CD4-positive, alpha-beta T cell (primary cell): ENCODE measurements around the gene OR8G1. TPM values are rescaled to one million over a fixed set of nuclear protein-coding genes. Genes with fewer than 3 reads are reported as not detected.
A peak's percentile ranks its signal among the peaks of the same experiment; 100 is the strongest.

Experiments
- ATAC-seq: fragments of 200-7000 bp; cut with Tn5 transposase; one replicate; pipeline ENCODE4 v1.10.0; 2022; ENCODE audit warnings: mild to moderate bottlenecking; ENCODE audit not compliant: poor library complexity
- CTCF ChIA-PET: fragments of 350-600 bp; sonication (Branson Sonifier 250); formaldehyde crosslinking; loops from one replicate; lab custom pipeline; 2021; ENCODE audit warnings: antibody characterized with exemption, inconsistent platforms; lab: Charles Lee
- POLR2A ChIA-PET: fragments of 350-600 bp; sonication (Branson Sonifier 250); formaldehyde crosslinking; loops from one replicate; lab custom pipeline; 2021; ENCODE audit warnings: antibody characterized with exemption, inconsistent platforms; lab: Charles Lee
- DNase-seq, 14 experiments: peaks; one replicate each; pipeline ENCODE4 v3.0.0-alpha.2; 2013 to 2020; ENCODE audit warnings: mixed read lengths in 2 of 14
- H3K27ac ChIP-seq, 2 donors: one replicate each; pipeline versions ENCODE4 v1.5.1 to v1.7.0; 2013; ENCODE audit warnings: low read length in 2 of 2, low read depth in 1 of 2, mild to moderate bottlenecking in 1 of 2
- H3K27me3 ChIP-seq, 2 experiments: 1 replicate in 1 of 2; 2 replicates in 1 of 2; pipeline versions ENCODE4 v1.6.1 to v1.7.0; 2013; ENCODE audit warnings: low read length in 2 of 2, control low read depth in 1 of 2, mild to moderate bottlenecking in 1 of 2, moderate library complexity in 1 of 2; ENCODE audit not compliant: insufficient read depth in 2 of 2, control insufficient read depth in 1 of 2
- H3K36me3 ChIP-seq: one replicate; pipeline ENCODE4 v1.6.1; 2013; ENCODE audit warnings: low read length, control low read depth; ENCODE audit not compliant: insufficient read depth
- H3K4me1 ChIP-seq: one replicate; pipeline ENCODE4 v1.6.1; 2013; ENCODE audit warnings: low read length, control low read depth; ENCODE audit not compliant: insufficient read depth
- H3K4me3 ChIP-seq: one replicate; pipeline ENCODE4 v1.5.1; 2013; ENCODE audit warnings: mild to moderate bottlenecking, low read length, moderate library complexity
- H3K9me3 ChIP-seq, 2 experiments: 1 replicate in 1 of 2; 2 replicates in 1 of 2; pipeline versions ENCODE4 v1.6.1 to v1.7.0; 2013; ENCODE audit warnings: low read length in 2 of 2, mild to moderate bottlenecking in 2 of 2, control low read depth in 1 of 2, moderate library complexity in 1 of 2; ENCODE audit not compliant: control insufficient read depth in 1 of 2, insufficient read depth in 1 of 2
- H3K27ac Mint-ChIP-seq: one replicate; pipeline ENCODE4 v1.8.0; 2020; ENCODE audit warnings: mixed read lengths
- H3K27me3 Mint-ChIP-seq: one replicate; pipeline ENCODE4 v1.8.0; 2021; ENCODE audit warnings: mixed read lengths
- H3K36me3 Mint-ChIP-seq: one replicate; pipeline ENCODE4 v1.8.0; 2021; ENCODE audit warnings: low read depth, mixed read lengths
- H3K4me1 Mint-ChIP-seq: one replicate; pipeline ENCODE4 v1.8.0; 2021; ENCODE audit warnings: low read depth, mixed read lengths
- H3K4me3 Mint-ChIP-seq: one replicate; pipeline ENCODE4 v1.8.0; 2020; ENCODE audit warnings: mild to moderate bottlenecking, mixed read lengths
- H3K9me3 Mint-ChIP-seq: one replicate; pipeline ENCODE4 v1.8.0; 2020; ENCODE audit warnings: mixed read lengths
- CTCF ChIP-seq: fragments of 200-600 bp; IDR thresholded peaks from one replicate; pipeline ENCODE4 v1.8.0; 2022; ENCODE audit warnings: antibody characterized with exemption, mild to moderate bottlenecking
- intact Hi-C, 2 experiments: fragments of 100-400 bp; cut with DNase I in 1 of 2; cut with micrococcal nuclease in 1 of 2; formaldehyde crosslinking; loops; one replicate each; pipeline versions ENCODE4 v1.15.1 to v1.9.0; 2023 to 2025; cut with DNase I, micrococcal nuclease
- total RNA-seq, 174 experiments: library from RNA in 2 of 174; stranded (reverse) in 2 of 174; gene quantifications; one replicate each; pipeline ENCODE4 v1.2.3 and lab custom pipeline; 2021 to 2026

The OR8G1 gene
- total RNA-seq, 2 experiments from 2014 or later, result not detected

- Histone ChIP-seq H3K9me3 (no peaks in the 10 kb centered on the region), H3K27ac (no peak overlapping the region), H3K27me3 (no peaks in the 10 kb centered on the region), H3K36me3 (no peaks in the 10 kb centered on the region), H3K4me3 (no peak overlapping the region), H3K4me1 (no peaks in the 10 kb centered on the region)
- ATAC-seq (peak; percentile 39), DNase-seq (peak in 9 of 14 experiments; percentile 8 to 65 (median 28))
- ChIA-PET CTCF (interaction anchor here (1.0 to 2.0 kb wide), 2 partner anchors 8 to 123 kb away, joined by 3 to 8 read pairs; no protein-coding TSS in a partner anchor), POLR2A (no interaction called here)
- intact Hi-C loops, result loop anchor here (1.0 to 2.0 kb wide), 2 partner anchors 122 to 124 kb away; no protein-coding TSS in a partner anchor
- no peaks in the 10 kb centered on the region for H3K4me1 Mint-ChIP-seq
- H3K27me3 Mint-ChIP-seq, result peaks cover 30% of the 10 kb centered on the region
- TF ChIP-seq CTCF, result peak; percentile 65
- no peaks in the 10 kb centered on the region for H3K9me3 Mint-ChIP-seq
- no peak overlapping the region for H3K4me3 Mint-ChIP-seq
- H3K27ac Mint-ChIP-seq, result no peak overlapping the region
- H3K36me3 Mint-ChIP-seq, result no peaks in the 10 kb centered on the region
Measured at GRCh38 chr11:124195189-124195734, 45.6 kb upstream of the OR8G1 start.

GRCh38 chr11:124197999-124198398 lies 42.9 kb upstream of the OR8G1 start:
- POLR2A ChIA-PET, result no interaction called here
- Mint-ChIP-seq H3K4me1 (no peaks in the 10 kb centered on the region), H3K27me3 (peaks cover 22% of the 10 kb centered on the region), H3K27ac (no peak overlapping the region), H3K9me3 (no peaks in the 10 kb centered on the region), H3K4me3 (no peak overlapping the region), H3K36me3 (no peaks in the 10 kb centered on the region)
- H3K4me1 ChIP-seq, result no peaks in the 10 kb centered on the region
- CTCF ChIA-PET, result no interaction called here
- H3K27ac ChIP-seq, result no peak overlapping the region
- DNase-seq (no peak), ATAC-seq (no peak)
- no peaks in the 10 kb centered on the region for H3K36me3 ChIP-seq
- no peak for TF ChIP-seq CTCF
- intact Hi-C loops, result no loop called here
- no peaks in the 10 kb centered on the region for H3K27me3 ChIP-seq
- no peak overlapping the region for H3K4me3 ChIP-seq
- no peaks in the 10 kb centered on the region for H3K9me3 ChIP-seq

GRCh38 chr11:124198897-124199296 lies 42.0 kb upstream of the OR8G1 start:
- Histone ChIP-seq H3K9me3 (no peaks in the 10 kb centered on the region), H3K36me3 (no peaks in the 10 kb centered on the region), H3K4me3 (no peak overlapping the region), H3K27me3 (no peaks in the 10 kb centered on the region), H3K27ac (no peak overlapping the region), H3K4me1 (no peaks in the 10 kb centered on the region)
- ATAC-seq (no peak), DNase-seq (no peak)
- TF ChIP-seq CTCF, result no peak
- Mint-ChIP-seq H3K36me3 (no peaks in the 10 kb centered on the region), H3K27me3 (peaks cover 22% of the 10 kb centered on the region), H3K27ac (no peak overlapping the region), H3K9me3 (no peaks in the 10 kb centered on the region), H3K4me1 (no peaks in the 10 kb centered on the region), H3K4me3 (no peak overlapping the region)
- ChIA-PET CTCF (no interaction called here), POLR2A (no interaction called here)
- intact Hi-C loops, result no loop called here
